Measurements from ENCODE around the gene NME3.

- TF ChIP-seq CTCF (IDR thresholded peaks at IDR 0.05 in 2 of 3, conservative IDR thresholded peaks at IDR 0.05 in 1 of 3; ENCODE audit: borderline replicate concordance in 1 of 3, insufficient read depth in 1 of 3, low read depth in 2 of 3, low read length in 2 of 3) (no peak), EZH2phosphoT487 (IDR thresholded peaks at IDR 0.05; ENCODE audit: borderline replicate concordance) (no peak), POLR2A (IDR thresholded peaks at IDR 0.05; ENCODE audit: borderline replicate concordance, extremely low read depth, insufficient read depth, insufficient read length) (no peak), CEBPB (IDR thresholded peaks at IDR 0.05; ENCODE audit: low read depth) (no peak), EGR1 (IDR thresholded peaks at IDR 0.05; ENCODE audit: low read depth) (no peak), MAX (IDR thresholded peaks at IDR 0.05) (no peak), EZH2 (IDR thresholded peaks at IDR 0.05) (no peak), ZBTB33 (IDR thresholded peaks at IDR 0.05; ENCODE audit: extremely low read depth, insufficient replicate concordance, low read length) (no peak), SP1 (IDR thresholded peaks at IDR 0.05; ENCODE audit: low read depth) (no peak), POLR2AphosphoS5 (IDR thresholded peaks at IDR 0.05; ENCODE audit: low read depth, low read length) (no peak), SIN3A (IDR thresholded peaks at IDR 0.05; ENCODE audit: low read depth) (no peak), REST (IDR thresholded peaks at IDR 0.05; ENCODE audit: low read depth) (no peak)
These were observed 19.4 kb downstream of the NME3 start for GRCh38 chr16:1751946-1752345.
